Brain pericyte (primary cell): ENCODE measurements around the gene SERPINB12.

Experiments used
- DNase-seq: peaks from one replicate; pipeline ENCODE4 v3.0.0-alpha.2; 2012; ENCODE audit warnings: low read depth, low spot score

The SERPINB12 gene, protein sequence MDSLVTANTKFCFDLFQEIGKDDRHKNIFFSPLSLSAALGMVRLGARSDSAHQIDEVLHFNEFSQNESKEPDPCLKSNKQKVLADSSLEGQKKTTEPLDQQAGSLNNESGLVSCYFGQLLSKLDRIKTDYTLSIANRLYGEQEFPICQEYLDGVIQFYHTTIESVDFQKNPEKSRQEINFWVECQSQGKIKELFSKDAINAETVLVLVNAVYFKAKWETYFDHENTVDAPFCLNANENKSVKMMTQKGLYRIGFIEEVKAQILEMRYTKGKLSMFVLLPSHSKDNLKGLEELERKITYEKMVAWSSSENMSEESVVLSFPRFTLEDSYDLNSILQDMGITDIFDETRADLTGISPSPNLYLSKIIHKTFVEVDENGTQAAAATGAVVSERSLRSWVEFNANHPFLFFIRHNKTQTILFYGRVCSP

DNA sequence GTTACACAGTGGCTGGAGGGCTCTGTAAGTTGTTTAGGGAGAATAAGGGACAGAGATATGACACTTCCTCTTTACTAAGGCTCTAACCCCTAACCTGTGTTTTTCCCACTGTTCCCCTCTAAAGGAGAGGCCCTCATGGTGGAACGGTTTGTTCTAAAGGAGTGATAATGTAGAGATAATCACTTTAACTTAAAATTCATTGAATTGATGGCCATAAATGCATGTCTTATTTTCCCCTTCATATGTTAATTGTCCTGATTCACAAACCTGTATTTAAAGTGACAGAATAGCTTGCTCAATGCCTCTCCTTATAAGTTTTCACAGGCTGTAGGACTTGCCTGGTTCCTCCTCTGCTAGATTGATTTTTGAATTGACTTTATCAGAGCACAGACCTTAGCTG is at the start of gene SERPINB12:
Gene SERPINB12, plus strand, starts transcription at position 301 of the 400 bp plus-strand sequence. CDS start 13,791 bp downstream, outside the sequence.
- DNase-seq = no peak

DNA sequence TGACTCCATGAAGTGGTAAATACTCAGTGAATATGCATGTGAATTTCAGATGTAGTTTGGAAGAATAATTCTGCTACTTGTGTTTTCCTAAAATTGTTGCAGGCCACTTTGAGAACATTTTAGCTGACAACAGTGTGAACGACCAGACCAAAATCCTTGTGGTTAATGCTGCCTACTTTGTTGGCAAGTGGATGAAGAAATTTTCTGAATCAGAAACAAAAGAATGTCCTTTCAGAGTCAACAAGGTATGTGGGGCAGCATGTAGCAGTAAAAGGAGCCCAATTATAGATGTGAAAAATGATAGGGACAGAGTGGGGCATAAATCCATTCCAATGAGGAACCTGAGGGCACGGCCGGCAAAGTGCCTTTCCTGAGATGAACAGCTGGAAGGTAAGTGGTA is 49.3 kb upstream of the SERPINB12 start:
- DNase-seq = no peak

DNA sequence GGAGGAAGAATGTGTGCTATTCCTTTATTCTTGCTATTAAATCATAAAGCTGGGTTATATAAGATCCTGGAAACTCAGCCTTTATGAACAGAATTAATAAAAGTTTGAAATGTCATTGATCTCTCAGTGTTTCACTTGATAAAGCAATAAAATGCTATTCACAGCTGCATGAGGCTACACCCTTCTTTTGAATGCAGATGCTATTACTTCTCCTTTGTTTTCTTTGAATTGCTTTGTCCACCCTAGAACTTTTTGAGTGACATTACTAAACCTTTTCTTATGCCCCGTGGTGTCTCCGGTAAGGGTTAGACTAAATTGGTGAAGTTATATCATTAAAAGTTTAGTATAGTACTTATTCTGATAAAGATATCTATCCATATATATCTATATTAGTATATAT is 46.5 kb upstream of the SERPINB12 start:
- no peak for DNase-seq

DNA sequence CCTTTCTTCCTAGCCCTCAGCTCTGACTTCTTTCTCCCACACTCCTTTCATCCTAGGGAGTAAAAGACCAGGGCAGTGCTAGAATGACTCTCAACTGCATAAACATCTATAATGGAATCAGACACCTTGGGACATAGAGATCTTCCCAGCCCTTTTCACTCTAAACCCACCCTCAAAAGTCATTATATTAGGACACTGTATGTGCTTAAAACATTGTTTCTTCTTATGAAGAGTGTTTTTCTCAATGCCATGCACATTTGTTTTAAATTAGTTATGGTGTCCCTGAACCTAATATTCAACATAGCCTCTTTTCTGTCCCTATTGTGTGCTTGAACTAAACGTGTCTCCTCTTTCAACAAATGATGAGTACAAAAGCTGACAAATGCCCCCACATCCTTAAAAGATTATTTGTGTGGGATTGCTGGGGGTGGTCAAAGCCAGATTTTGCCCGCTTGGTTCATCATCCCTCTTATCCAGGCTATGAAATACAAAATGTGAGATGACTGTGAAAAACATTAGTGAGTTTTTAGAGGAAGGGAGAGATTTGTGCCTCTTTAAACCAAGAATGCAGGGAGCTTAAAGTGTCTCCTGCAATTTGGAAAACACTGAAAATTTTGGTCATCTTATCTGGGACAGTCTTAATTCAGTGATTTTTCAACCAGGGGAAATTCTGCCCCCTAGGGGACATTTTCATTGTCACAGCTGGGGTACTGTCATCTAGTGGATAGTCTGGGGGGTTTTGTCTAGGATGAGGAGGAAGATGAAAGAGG is 36.4 kb upstream of the SERPINB12 start:
- DNase-seq = no peak

DNA sequence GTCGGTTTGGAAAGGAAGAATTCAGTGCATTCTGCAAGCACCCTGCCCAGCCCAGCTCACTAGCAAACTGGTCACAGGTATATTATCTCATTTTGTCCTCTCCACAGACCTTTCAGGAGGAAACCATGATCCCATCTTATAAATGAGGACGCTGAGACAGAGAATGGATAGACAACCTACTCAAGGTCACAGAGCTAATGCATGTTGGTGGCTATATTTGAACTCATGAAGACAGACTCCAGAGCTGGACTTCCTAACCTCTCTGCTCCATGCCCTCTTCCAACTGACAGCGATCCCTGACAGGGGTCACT is 35.9 kb upstream of the SERPINB12 start:
- DNase-seq = no peak

DNA sequence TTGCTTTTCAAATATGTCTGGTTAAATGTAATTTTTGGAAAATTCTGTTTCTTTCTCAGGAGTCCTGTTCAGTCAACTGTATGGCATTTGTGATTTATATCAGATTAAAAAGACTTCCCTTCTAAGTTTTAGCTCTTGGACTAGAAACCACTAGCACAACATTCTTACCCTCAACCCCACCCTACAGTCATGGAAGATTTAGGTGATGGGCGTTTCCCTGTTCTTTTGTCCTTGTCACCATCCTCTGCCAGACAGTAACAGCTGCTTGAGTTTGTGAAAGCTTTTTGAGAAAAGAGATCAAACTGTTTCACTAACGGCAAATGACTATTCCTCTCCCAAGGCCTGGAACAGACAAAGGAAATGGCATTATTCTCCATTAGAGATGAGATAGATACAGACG is 33.6 kb upstream of the SERPINB12 start:
- no peak for DNase-seq

DNA sequence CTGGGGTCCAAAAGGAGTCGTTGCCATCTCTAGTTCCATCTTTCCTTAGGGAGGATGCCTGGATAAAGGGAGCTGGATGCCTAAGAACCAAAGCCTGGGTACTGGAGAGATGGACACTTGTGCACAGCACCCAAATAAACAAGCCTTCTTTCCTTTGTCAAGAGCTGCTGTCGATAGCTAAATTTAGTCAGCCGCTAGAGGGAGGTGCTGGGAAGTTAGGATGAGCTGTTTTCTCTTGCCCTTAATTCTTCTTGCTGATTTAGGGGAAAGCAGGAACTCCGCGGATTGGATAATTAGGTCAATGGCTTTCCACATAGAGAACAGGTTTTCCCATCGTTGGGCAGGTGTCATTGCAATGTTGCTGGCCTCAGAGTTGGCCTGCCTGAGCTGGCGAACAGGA is 30.9 kb upstream of the SERPINB12 start:
- DNase-seq = no peak

DNA sequence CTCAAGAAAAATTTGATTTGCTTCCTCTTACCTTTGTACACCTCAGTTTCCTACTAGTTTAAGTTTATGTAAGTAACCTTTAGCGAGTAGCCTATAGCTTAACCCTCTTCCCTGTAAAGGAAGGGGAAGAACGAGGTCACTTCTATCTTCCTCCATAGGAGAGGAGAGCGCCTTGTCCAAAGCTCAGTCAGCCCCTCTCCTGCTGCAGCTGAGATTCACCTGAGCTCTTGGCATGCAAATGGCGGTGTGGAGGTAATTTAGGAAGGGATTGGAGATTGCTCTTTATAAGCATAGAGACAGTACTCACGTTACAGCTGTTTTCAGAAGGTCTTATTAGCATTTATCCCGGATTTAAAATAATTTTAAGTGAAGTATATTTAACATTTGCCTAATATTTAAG is 27.8 kb upstream of the SERPINB12 start:
- DNase-seq = no peak

DNA sequence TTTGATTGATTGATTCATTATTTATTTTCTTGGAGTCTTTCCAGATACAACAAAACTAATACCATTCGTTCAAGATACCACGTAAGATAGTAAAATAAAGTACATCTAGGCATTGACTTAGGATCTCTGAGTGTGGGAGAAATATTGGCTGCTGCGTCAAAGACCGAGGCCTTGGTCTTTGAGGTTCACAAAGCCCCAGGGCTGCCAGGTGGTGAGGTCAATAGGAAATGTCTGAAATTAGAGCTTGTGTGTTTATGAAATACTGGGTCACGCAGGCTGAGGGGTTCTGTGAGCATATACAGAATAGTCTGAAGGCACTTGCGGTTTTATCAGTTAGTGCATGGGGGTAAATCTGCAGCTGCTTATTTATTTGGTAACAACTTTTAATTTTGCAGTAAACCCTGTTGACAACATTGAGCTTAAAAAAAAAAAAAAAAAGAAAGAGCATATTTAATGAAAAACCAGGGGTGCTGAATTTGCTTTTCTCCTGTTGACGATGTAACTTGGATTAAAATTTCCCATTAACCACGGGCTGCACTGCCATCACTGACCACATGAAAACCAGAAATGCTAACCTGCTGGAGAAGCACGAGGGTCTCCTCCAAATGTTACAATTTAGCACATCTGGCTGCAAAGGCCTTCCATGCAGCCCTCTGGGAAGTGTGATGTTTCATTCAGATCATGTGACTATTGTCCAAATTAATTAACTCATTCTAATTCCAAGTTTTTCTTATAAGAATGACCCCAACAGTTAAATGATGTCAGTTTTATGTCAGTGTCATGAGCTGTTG is 27.1 kb upstream of the SERPINB12 start:
- no peak for DNase-seq

DNA sequence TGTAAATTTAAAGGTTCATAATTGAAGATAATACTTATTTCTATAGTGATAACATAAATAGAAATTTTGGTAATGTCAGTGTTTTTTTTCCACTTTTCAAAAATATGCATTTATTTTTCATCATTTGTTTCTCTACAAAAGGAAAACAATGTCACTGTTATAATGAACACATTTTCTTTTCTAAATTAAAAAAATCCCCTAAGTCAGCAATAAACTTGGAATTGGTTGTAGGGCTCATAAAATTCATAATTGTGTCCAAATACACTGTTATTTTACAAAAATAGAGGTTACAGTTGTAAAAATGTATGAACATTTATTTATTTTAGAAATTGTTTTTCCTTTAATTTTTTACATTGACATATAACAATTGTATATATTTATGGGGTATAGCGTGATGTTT is 26.4 kb upstream of the SERPINB12 start:
- DNase-seq = no peak

DNA sequence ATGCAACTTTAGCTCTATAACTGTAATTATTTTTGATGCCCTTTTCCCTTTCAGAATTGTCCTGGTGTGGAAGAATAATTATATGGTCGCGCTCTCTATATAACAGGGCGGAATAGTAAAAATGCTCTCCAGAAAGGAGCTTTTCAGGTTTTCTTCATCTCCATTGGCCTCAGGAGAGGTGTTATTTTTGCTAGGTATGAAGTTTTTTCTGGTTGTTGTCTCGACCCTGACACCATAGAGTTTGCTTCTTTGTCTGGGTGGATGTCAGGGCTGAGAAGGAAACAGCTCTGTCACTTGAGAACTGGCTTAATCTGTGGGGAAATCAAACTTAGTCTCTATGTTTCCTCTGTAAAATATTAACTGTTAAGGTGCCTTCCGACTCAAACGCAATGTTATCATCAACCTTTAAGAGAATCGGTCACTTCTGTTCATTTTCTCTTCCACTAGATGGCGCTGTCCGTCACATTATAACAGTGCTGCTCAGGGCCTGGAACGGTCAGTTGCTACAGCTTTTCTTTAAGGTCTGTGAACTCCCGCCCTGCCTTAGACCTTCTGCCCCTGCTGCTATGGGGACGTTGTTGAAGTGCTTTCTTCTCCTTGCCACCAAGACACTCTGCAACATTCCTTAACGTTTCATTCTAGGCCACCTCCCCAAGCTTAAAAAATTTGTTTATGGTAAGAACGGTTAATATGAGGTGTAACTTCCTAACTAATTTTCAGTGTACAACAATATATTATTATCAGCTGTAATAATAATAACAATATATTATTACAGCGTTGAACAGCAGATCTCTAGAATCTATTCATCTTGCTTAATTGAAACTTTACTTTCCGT is 23.8 kb upstream of the SERPINB12 start:
- DNase-seq = no peak

DNA sequence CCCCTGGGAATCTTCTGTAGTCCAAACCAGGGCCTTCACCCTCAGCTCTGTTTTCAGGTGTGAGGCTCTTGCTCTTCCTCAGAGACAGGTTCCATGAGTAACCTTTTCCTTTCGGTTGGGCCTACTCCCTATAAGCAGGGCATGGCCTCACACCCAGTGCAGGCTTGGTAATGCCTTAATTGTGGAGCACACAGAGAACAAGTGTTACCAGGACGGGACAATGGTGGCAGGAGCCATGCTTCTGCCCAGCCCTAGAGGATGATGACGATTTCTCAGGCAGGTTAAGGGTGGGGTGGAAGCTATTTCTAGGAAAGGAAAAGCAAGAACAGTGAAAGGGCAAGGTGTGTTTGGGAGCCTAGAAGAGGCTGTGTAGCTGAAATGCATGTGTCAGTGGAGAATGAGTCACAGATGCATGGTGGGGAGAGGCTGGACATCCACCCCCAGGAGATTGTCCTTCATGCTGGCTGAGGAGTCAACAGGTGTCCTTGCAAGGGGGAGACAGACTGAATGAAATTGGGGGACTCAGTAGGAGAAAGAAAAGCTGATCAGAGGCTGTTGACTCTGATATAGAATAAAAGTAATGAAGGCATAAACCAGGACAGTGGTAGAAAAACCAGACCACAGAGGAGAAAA is 22.0 kb upstream of the SERPINB12 start:
- DNase-seq = no peak

DNA sequence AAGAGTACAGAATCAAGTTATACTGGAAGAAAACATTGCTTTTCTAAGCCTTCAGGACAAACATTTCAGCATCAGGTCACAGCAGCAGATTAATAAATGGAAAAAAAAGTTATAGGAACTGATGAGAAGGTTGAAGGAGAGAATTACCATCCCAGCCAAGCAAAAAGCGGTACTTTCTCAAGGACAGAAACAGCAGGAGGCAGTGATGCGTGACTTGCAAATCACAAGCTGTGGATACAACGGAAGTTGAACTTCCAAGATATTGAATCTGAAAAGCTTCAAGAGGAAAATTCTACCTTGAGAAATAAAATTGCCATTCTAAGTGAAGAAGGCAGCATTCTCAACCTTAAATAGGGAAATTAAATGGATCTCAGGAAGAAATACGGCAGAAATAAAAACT is 18.5 kb upstream of the SERPINB12 start:
- no peak for DNase-seq

DNA sequence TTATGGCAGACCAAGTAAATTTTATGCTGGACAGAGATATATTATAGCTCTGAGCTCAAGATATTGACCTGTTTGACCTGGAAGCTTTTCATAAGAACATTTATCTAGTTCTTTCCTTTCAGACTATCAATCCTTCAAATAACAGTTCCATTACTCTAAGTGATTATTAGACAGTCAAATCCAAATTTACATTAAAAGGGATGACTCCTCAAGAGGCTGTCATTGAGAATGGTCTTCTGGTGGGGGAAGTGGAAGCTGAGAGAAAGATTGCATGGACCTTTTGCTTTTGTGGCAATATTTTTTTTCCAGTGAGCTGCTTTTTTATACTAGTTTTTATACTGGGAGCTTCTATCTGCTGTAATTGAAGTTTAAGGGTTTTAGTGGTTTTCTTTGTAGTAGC is 14.9 kb upstream of the SERPINB12 start:
- DNase-seq = no peak

DNA sequence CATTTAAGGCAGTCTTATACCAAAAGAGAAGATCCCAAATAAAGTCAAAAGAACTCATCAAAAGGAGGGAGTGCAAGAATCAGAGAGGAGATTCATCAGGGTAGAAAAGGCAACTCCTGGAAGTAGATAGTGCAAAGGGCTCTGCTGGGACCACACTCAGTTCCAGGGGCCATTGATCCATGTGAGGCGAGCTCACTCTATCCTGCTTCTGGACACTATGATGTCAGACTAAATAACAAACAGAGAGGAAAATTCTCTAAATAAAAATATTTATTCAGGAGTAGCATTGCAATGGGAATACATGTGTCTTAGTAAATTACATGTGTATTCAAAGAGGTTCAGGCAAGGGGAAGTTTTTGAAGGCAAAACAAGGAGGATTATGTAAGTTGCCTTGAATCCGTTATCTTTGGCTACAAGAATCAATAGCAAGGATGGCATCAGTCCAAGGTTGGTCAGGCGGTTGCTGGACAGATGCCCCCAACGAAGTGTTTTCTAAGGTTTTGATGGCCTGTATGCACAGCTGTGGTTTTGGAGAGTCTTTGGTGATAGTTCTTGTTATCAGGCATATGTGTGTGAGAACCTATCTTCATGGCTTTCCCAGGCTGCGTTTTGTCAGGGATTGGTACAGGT is 13.2 kb upstream of the SERPINB12 start:
- DNase-seq = no peak

DNA sequence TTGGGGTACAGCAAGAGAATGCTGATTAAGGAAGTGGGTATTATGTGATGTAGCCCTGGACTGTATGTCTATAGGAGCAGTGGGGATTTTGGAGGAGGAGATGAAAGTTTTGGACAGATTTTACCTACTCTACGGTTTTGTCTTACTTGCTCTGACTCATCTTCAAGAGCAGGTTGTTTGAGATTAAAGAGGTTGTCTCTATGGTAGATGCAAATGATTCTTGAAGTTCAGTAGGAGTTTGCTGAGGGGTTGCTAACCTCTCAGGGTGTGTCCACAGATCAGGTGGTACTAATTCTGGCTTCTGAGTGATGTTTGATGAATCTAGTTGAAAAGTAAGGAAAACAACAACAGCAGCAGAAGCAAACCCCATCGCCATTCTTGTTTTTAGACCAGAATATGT is 9.7 kb upstream of the SERPINB12 start:
- DNase-seq = no peak

DNA sequence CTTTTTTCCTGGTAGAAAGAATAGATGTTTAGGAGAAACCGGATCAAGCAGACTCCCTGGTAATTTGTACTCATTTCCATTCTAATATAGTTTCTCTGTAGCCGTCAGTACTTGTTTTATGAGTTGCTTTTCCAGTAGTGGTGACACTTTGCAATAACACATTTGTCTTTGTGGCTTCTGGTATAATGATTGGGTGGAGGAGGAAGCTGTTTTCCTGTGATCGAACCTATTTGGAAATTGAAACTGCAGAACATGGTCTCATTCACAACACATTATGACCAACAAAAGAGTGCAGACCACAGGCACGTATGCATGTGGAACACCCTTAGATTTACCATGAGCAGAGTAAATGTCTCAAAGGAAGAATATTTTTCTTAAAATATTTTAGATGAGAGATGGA is 7.6 kb upstream of the SERPINB12 start:
- DNase-seq = no peak

DNA sequence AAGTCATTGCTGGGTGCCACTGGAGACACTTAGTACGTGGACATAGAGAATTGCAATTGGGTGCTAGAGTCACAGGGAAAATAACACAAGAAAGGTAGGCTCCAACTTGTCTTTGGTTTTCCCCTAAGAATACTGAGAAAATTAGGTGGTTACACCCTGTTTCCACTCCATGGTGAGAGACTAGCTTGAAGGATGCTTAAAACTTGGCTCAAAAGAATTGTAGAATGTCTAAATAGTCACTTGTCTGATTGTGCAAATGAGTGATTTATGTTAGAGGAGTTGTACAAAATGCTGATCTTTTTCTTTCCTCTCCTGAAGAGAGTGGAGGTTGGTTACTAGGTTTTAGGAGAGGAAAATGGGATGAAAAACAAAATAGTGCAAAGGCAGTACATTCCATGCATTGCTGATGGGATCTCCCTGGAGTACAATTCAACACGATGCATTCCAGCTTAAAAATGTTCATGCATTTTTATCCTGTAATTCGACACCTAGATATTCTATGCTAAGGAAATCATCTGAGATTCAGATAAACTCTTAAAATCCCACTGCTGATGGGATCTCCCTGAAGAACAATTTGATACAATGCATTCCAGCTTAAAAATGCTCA is 2.2 kb upstream of the SERPINB12 start:
- no peak for DNase-seq

DNA sequence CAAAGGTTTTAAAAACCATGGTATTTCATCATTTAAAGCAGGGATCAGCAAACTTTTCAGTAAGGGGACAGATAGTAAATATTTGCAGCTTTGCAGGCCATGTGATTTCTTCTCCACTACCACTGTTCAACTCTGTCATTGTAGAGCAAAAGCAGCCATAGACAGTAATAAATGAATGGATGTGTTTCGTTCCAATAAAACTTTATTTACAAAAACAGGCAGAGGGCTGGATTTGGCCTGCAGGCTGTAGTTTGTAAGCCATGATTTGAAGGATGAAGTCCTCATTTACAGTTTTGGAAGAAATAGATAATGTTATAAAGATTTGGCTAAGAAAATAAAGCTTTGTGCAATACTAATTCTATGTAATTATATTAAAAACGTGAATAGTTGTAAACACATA is 1.8 kb downstream of the SERPINB12 start:
- DNase-seq = no peak

DNA sequence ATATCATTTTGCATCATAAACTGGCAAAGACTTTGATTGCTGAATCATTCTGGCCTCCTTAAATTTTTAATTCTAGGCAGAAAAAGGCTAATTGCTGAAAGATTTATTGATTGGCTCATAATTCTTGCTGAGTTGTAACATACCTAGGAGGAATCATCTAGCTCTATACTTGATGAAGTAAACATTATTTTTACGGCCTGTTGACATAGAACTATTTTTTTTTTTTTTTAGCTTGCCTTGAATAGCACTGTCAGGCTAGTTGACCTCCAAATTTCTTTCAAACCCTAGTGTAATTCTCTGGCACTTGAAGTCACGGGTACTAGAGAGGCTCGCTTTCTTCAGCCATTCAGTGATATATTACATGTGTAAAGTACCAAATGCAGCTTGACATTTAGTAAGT is 2.8 kb downstream of the SERPINB12 start:
- DNase-seq = no peak
